ENCODE results near the gene UNC45A. TPM values are rescaled to one million over a fixed set of nuclear protein-coding genes. Genes with fewer than 3 reads are reported as not detected.

The UNC45A gene
- total RNA-seq, 4 donors from 2014 or later = 42.8 to 89.5 (median 65.4) TPM

DNA sequence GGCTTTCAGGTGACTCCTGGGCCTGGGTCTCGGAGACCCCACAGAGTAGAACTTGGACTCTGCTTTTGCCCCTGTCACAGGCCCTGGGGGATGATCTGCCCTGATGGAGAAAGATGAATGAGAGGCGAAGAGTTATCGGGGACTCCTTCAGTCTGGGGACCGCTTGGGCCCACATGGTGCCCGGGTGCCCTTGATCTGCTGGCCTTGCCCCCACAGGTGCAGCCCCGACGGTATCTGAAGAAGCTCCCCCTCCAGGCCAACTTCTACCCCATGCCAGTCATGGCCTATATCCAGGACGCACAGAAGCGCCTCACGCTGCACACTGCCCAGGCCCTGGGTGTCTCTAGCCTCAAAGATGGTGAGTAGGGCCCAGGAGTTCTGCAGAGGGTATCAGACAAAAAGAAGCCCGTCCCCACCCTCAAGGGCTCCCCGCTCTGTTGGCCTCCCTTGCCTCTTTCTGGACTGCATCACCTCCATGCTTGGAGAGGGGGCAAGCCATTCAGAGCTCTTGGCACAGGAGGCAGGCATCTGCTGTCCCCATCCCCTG is 21.6 kb upstream of the UNC45A start:
- Histone ChIP-seq H3K4me3 (no peak overlapping the region), H3K27me3 (no peaks in the 10 kb centered on the region), H3K9me3 (no peaks in the 10 kb centered on the region), H3K4me1 (no peaks in the 10 kb centered on the region), H3K36me3 (no peaks in the 10 kb centered on the region), H3K27ac (no peak overlapping the region)
- TF ChIP-seq POLR2A (IDR thresholded peaks at IDR 0.05) (no peak), CTCF (IDR thresholded peaks at IDR 0.05) (no peak)
- DNase-seq = no peak
- intact Hi-C loops (cut with DNase I; ENCODE audit: low total_unique reads) = no loop called here

GRCh38 chr15:90914305-90915080 is 20.6 kb upstream of the UNC45A start:
- Histone ChIP-seq H3K36me3 (no peaks in the 10 kb centered on the region), H3K4me1 (no peaks in the 10 kb centered on the region)
- intact Hi-C loops (cut with DNase I; ENCODE audit: low total_unique reads) = no loop called here

GRCh38 chr15:90915216-90915807 is 19.8 kb upstream of the UNC45A start:
- no peaks in the 10 kb centered on the region for H3K27me3 ChIP-seq
- no peaks in the 10 kb centered on the region for H3K36me3 ChIP-seq

More at GRCh38 chr15:90914305-90915080, 20.6 kb upstream of the UNC45A start:
- Histone ChIP-seq H3K4me3 (no peak overlapping the region), H3K9me3 (no peaks in the 10 kb centered on the region), H3K27me3 (no peaks in the 10 kb centered on the region), H3K27ac (no peak overlapping the region)
- no peak for DNase-seq
- TF ChIP-seq CTCF (IDR thresholded peaks at IDR 0.05) (no peak), POLR2A (IDR thresholded peaks at IDR 0.05) (no peak)

DNA sequence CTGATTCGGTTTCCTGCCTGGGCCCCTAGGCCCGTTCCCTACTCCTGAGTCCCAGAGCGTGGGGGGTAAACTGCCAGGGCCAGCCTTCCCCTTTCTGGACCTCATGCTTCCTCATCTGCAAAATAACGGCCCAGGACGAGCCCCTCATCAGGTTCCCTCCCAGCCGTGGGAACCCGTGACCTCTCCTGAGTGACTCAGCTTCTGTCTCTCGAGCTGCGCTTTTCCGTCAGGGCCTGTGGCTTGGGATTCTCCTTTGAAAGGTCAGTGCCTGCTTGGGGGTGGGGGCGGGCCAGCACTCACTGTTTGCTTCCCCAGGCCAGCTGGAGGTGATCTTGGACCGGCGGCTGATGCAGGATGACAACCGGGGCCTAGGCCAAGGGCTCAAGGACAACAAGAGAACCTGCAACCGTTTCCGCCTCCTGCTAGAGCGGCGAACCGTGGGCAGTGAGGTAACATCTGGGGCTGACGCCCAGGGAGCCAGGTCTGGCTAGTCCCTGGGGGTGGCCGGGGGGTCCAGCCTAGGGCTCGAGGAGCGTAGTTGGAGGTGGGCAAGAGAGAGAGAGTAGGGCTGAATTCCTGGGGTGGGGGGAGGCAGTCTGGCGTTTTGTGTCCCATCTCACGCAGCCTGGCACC is 19.2 kb upstream of the UNC45A start:
- no peak overlapping the region for H3K4me3 ChIP-seq
- H3K36me3 ChIP-seq = no peaks in the 10 kb centered on the region
- TF ChIP-seq CTCF (IDR thresholded peaks at IDR 0.05) = no peak
- TF ChIP-seq POLR2A (IDR thresholded peaks at IDR 0.05) = no peak
- intact Hi-C loops (cut with DNase I; ENCODE audit: low total_unique reads) = no loop called here
- no peak for DNase-seq
- no peaks in the 10 kb centered on the region for H3K9me3 ChIP-seq
- H3K4me1 ChIP-seq = no peaks in the 10 kb centered on the region
- no peak overlapping the region for H3K27ac ChIP-seq
- no peaks in the 10 kb centered on the region for H3K27me3 ChIP-seq

More at GRCh38 chr15:90915216-90915807, 19.8 kb upstream of the UNC45A start:
- Histone ChIP-seq H3K27ac (no peak overlapping the region), H3K4me3 (no peak overlapping the region), H3K9me3 (no peaks in the 10 kb centered on the region), H3K4me1 (no peaks in the 10 kb centered on the region)
- no peak for TF ChIP-seq POLR2A (IDR thresholded peaks at IDR 0.05)
- TF ChIP-seq CTCF (IDR thresholded peaks at IDR 0.05) = no peak
- DNase-seq = no peak
- intact Hi-C loops (cut with DNase I; ENCODE audit: low total_unique reads) = no loop called here

DNA sequence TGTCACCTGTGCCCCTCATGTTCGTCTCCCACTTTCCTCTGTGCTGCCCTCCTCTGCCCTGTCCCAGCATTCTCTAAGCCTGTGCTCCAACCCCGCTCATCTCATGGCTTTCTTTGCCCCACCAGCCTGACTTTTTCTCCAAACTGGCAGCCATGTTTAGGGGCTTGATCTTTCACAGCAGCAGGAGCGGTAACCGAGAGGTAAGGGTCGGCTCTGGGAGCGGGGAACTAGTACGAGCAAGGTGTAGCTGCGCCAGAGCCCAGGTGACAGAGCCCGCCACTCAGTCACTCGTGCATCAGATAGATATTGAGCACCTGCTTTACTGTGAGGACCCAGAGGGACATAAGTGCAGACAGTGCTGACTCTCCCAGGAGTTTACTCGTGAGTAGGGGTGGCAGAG is 18.6 kb upstream of the UNC45A start:
- Histone ChIP-seq H3K27me3 (no peaks in the 10 kb centered on the region), H3K9me3 (no peaks in the 10 kb centered on the region), H3K4me1 (no peaks in the 10 kb centered on the region), H3K27ac (no peak overlapping the region), H3K36me3 (no peaks in the 10 kb centered on the region), H3K4me3 (no peak overlapping the region)
- intact Hi-C loops (cut with DNase I; ENCODE audit: low total_unique reads) = no loop called here
- DNase-seq = no peak
- TF ChIP-seq CTCF (IDR thresholded peaks at IDR 0.05) (no peak), POLR2A (IDR thresholded peaks at IDR 0.05) (no peak)
